ENCODE results near the gene USP9Y. TPM values are rescaled to one million over a fixed set of nuclear protein-coding genes. Genes with fewer than 3 reads are reported as not detected.

The USP9Y gene
- polyA plus RNA-seq, 1 donor (not counting 4 experiments of a cell fraction or from before 2014, with no cell fraction given) = not detected

DNA sequence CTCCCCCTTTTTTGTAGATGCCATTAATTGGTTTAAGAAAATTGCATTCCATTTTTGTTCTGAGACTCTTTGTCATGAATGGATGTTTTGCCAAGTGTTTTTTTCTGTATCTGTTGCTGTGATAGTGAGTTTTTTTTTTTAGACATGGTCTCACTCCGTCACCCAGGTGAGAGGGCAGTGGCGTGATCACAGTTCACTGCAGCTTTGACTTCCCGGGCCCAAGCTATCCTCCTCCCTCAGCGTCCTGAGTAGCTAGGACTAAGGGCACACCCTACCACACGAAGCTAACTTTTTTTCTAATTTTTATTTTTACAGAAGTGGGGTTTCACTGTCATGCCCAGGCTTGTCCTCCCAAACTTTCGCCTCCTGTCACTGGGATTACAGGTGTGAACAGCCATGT is 51.8 kb downstream of the USP9Y start:
- Histone ChIP-seq H2AFZ (ENCODE audit: control insufficient read depth, low read length) (no peak overlapping the region), H3K4me3 (ENCODE audit: control insufficient read depth in 2 of 3, extremely low read depth in 1 of 3, insufficient read depth in 2 of 3, low read depth in 1 of 3, low read length in 3 of 3) (no peak overlapping the region), H3K36me3 (ENCODE audit: control insufficient read depth in 2 of 2, extremely low read depth in 1 of 2, insufficient read depth in 2 of 2, low read length in 2 of 2) (no peaks in the 10 kb centered on the region), H3K27ac (ENCODE audit: control insufficient read depth, insufficient read depth, low read length) (no peak overlapping the region), H3K4me1 (ENCODE audit: control insufficient read depth, extremely low read depth, insufficient read depth, low read length) (no peaks in the 10 kb centered on the region), H3K9ac (ENCODE audit: control insufficient read depth, extremely low read depth, insufficient read depth, low read length) (no peak overlapping the region), H3K79me2 (ENCODE audit: control insufficient read depth, insufficient read depth, low read length) (no peaks in the 10 kb centered on the region), H3K9me3 (ENCODE audit: control insufficient read depth, low read depth, low read length) (no peaks in the 10 kb centered on the region), H3K9me1 (ENCODE audit: control insufficient read depth, extremely low read depth, insufficient read depth, low read length) (no peaks in the 10 kb centered on the region), H3K27me3 (ENCODE audit: control insufficient read depth, extremely low read depth, insufficient read depth, low read length) (no peaks in the 10 kb centered on the region), H4K20me1 (ENCODE audit: control insufficient read depth, extremely low read depth, insufficient read depth, low read length) (no peaks in the 10 kb centered on the region), H3K4me2 (ENCODE audit: control insufficient read depth, extremely low read depth, insufficient read depth, low read depth, low read length) (no peak overlapping the region)
- TF ChIP-seq, protein P1, sequence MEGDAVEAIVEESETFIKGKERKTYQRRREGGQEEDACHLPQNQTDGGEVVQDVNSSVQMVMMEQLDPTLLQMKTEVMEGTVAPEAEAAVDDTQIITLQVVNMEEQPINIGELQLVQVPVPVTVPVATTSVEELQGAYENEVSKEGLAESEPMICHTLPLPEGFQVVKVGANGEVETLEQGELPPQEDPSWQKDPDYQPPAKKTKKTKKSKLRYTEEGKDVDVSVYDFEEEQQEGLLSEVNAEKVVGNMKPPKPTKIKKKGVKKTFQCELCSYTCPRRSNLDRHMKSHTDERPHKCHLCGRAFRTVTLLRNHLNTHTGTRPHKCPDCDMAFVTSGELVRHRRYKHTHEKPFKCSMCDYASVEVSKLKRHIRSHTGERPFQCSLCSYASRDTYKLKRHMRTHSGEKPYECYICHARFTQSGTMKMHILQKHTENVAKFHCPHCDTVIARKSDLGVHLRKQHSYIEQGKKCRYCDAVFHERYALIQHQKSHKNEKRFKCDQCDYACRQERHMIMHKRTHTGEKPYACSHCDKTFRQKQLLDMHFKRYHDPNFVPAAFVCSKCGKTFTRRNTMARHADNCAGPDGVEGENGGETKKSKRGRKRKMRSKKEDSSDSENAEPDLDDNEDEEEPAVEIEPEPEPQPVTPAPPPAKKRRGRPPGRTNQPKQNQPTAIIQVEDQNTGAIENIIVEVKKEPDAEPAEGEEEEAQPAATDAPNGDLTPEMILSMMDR (optimal IDR thresholded peaks at IDR 0.05 in 1 of 3, IDR thresholded peaks at IDR 0.05 in 1 of 3, conservative IDR thresholded peaks at IDR 0.05 in 1 of 3; ENCODE audit: extremely low read depth in 1 of 3, insufficient read depth in 2 of 3, low read length in 3 of 3) = no peak
- no peak for TF ChIP-seq EZH2 (IDR thresholded peaks at IDR 0.05; ENCODE audit: low read length)
- DNase-seq (ENCODE audit: low read depth, low spot score) (no peak), FAIRE-seq (no peak)
- dilution Hi-C loops (cut with MboI; ENCODE audit: extremely low pct_ligation_motif_present, low sequenced_read_pairs) = no loop called here

DNA sequence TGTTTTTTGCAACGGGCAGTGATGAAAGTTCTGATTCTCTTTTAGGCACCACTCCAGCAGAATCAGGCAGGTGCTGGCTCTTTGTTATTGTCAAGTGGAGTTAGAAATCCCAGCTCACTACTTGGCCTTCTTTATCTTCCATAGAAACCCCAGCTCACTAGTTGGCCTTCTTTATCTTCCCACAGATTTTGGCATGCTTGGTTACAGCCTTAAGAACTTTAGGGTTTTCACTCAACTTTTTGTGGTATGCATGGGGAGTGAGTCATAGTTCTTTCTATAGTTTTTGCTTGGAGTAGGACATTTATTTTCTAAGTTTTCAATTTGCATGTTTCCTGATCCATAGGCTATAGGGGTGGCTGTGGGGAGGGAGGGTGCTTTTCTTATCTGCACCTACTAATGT is 55.0 kb downstream of the USP9Y start:
- Histone ChIP-seq H3K9me1 (ENCODE audit: control insufficient read depth, extremely low read depth, insufficient read depth, low read length) (no peaks in the 10 kb centered on the region), H3K79me2 (ENCODE audit: control insufficient read depth, insufficient read depth, low read length) (no peaks in the 10 kb centered on the region), H3K36me3 (ENCODE audit: control insufficient read depth in 2 of 2, extremely low read depth in 1 of 2, insufficient read depth in 2 of 2, low read length in 2 of 2) (no peaks in the 10 kb centered on the region), H3K4me2 (ENCODE audit: control insufficient read depth, extremely low read depth, insufficient read depth, low read depth, low read length) (no peak overlapping the region), H2AFZ (ENCODE audit: control insufficient read depth, low read length) (no peak overlapping the region), H3K9me3 (ENCODE audit: control insufficient read depth, low read depth, low read length) (no peaks in the 10 kb centered on the region), H3K27me3 (ENCODE audit: control insufficient read depth, extremely low read depth, insufficient read depth, low read length) (no peaks in the 10 kb centered on the region), H3K4me3 (ENCODE audit: control insufficient read depth in 2 of 3, extremely low read depth in 1 of 3, insufficient read depth in 2 of 3, low read depth in 1 of 3, low read length in 3 of 3) (no peak overlapping the region), H3K27ac (ENCODE audit: control insufficient read depth, insufficient read depth, low read length) (no peak overlapping the region), H4K20me1 (ENCODE audit: control insufficient read depth, extremely low read depth, insufficient read depth, low read length) (no peaks in the 10 kb centered on the region), H3K4me1 (ENCODE audit: control insufficient read depth, extremely low read depth, insufficient read depth, low read length) (no peaks in the 10 kb centered on the region), H3K9ac (ENCODE audit: control insufficient read depth, extremely low read depth, insufficient read depth, low read length) (no peak overlapping the region)
- TF ChIP-seq, protein P1 (optimal IDR thresholded peaks at IDR 0.05 in 1 of 3, IDR thresholded peaks at IDR 0.05 in 1 of 3, conservative IDR thresholded peaks at IDR 0.05 in 1 of 3; ENCODE audit: extremely low read depth in 1 of 3, insufficient read depth in 2 of 3, low read length in 3 of 3) = no peak
- TF ChIP-seq EZH2 (IDR thresholded peaks at IDR 0.05; ENCODE audit: low read length) = no peak
- dilution Hi-C loops (cut with MboI; ENCODE audit: extremely low pct_ligation_motif_present, low sequenced_read_pairs) = no loop called here
- no peak for DNase-seq (ENCODE audit: low read depth, low spot score)
- FAIRE-seq = no peak
